Endodermal cell (in vitro differentiated cells): Measurements from ENCODE around the gene PPDPF. TPM values are rescaled to one million over a fixed set of nuclear protein-coding genes. Genes with fewer than 3 reads are reported as not detected.

ENCODE experiments used
- DNase-seq: peaks from one replicate; pipeline ENCODE4 v3.0.0-alpha.2; 2017
- H3K27ac ChIP-seq: 2 replicates; pipeline ENCODE4 v1.5.1; 2013; ENCODE audit warnings: mild to moderate bottlenecking, low read depth, low read length, moderate library complexity
- H3K27me3 ChIP-seq: 2 replicates; pipeline ENCODE4 v1.6.1; 2013; ENCODE audit warnings: mild to moderate bottlenecking, low read length, moderate library complexity; ENCODE audit not compliant: insufficient read depth, control insufficient read depth, poor library complexity, severe bottlenecking
- H3K36me3 ChIP-seq: 2 replicates; pipeline ENCODE4 v1.7.0; 2013; ENCODE audit warnings: mild to moderate bottlenecking, low read length, moderate library complexity; ENCODE audit not compliant: control insufficient read depth, insufficient read depth
- H3K4me1 ChIP-seq: one replicate; pipeline ENCODE4 v1.7.0; 2013; ENCODE audit warnings: low read length; ENCODE audit not compliant: control insufficient read depth, insufficient read depth
- H3K4me3 ChIP-seq: 2 replicates; pipeline ENCODE4 v1.5.1; 2013; ENCODE audit warnings: mild to moderate bottlenecking, low read length, moderate library complexity
- H3K9ac ChIP-seq: 2 replicates; pipeline ENCODE4 v1.6.1; 2013; ENCODE audit warnings: mild to moderate bottlenecking, low read length, moderate library complexity; ENCODE audit not compliant: poor library complexity, severe bottlenecking; ENCODE audit errors: extremely low read depth
- H3K9me3 ChIP-seq: 2 replicates; pipeline ENCODE4 v1.6.1; 2013; ENCODE audit warnings: mild to moderate bottlenecking, low read length, moderate library complexity; ENCODE audit not compliant: control insufficient read depth
- H3K27ac Mint-ChIP-seq: 2 replicates; pipeline ENCODE4 v1.8.0; 2020; ENCODE audit warnings: mixed read lengths
- H3K27me3 Mint-ChIP-seq: 2 replicates; pipeline ENCODE4 v1.8.0; 2021; ENCODE audit warnings: mild to moderate bottlenecking, mixed read lengths; ENCODE audit not compliant: insufficient read depth
- H3K36me3 Mint-ChIP-seq: 2 replicates; pipeline ENCODE4 v1.8.0; 2020; ENCODE audit warnings: low read depth, mixed read lengths
- H3K4me1 Mint-ChIP-seq: 2 replicates; pipeline ENCODE4 v1.8.0; 2020; ENCODE audit warnings: mixed read lengths
- H3K4me3 Mint-ChIP-seq: 2 replicates; pipeline ENCODE4 v1.8.0; 2020; ENCODE audit warnings: mild to moderate bottlenecking, moderate library complexity, mixed read lengths
- H3K9me3 Mint-ChIP-seq: 2 replicates; pipeline ENCODE4 v1.8.0; 2020; ENCODE audit warnings: mild to moderate bottlenecking, mixed read lengths
- CTCF ChIP-seq: fragments of 200-600 bp; sonication (generic); conservative IDR thresholded peaks from 2 replicates; pipeline ENCODE4 v1.5.0; 2021; ENCODE audit warnings: antibody characterized with exemption, mild to moderate bottlenecking
- WGBS, 2 experiments: methylation state at CpG; one replicate each; pipeline versions ENCODE4 v1.1.5 to v1.1.7; 2013; ENCODE audit warnings: missing lambda C conversion rate in 2 of 2, mixed read lengths in 1 of 2; ENCODE audit not compliant: insufficient coverage in 1 of 2, insufficient read length in 1 of 2; 5-methylcytosine and 5-hydroxymethylcytosine counted together
- total RNA-seq, 2 donors: library from RNA; stranded (reverse); fragmentation: NEBNext Ultra II Directional in 1 of 2; extraction: Animal tissue kit (Norgen Biotek cat#: 25700) in 1 of 2; gene quantifications; 2 replicates in 1 of 2; 3 replicates in 1 of 2; pipeline ENCODE4 v1.2.1, GENCODE V29; 2021

Gene PPDPF
- total RNA-seq, 2 donors from 2014 or later: 247 to 296 TPM

GRCh38 chr20:63498960-63499337, 21.6 kb upstream of the PPDPF start, which contains the start of gene EEF1A2:
Gene EEF1A2 (minus strand): TSS chr20:63499083. CDS start chr20:63497763, 1,320 bp downstream.
- Mint-ChIP-seq H3K36me3 (no peaks in the 10 kb centered on the region), H3K4me3 (peak within 1 kb of the TSS; percentile 43), H3K9me3 (no peaks in the 10 kb centered on the region), H3K4me1 (no peaks in the 10 kb centered on the region), H3K27ac (no peak within 1 kb of the TSS), H3K27me3 (peaks cover 47% of the 10 kb centered on the region)
- Histone ChIP-seq H3K9me3 (no peaks in the 10 kb centered on the region), H3K4me3 (no peak within 1 kb of the TSS), H3K27ac (no peak within 1 kb of the TSS), H3K4me1 (no peaks in the 10 kb centered on the region), H3K36me3 (no peaks in the 10 kb centered on the region), H3K9ac (no peak within 1 kb of the TSS), H3K27me3 (peaks cover 36% of the 10 kb centered on the region)
- DNase-seq: peak; percentile 66
- no peak for TF ChIP-seq CTCF
- 0% methylated on average over 8 to 54 of the region's 58 CpGs for WGBS, 2 experiments

DNA sequence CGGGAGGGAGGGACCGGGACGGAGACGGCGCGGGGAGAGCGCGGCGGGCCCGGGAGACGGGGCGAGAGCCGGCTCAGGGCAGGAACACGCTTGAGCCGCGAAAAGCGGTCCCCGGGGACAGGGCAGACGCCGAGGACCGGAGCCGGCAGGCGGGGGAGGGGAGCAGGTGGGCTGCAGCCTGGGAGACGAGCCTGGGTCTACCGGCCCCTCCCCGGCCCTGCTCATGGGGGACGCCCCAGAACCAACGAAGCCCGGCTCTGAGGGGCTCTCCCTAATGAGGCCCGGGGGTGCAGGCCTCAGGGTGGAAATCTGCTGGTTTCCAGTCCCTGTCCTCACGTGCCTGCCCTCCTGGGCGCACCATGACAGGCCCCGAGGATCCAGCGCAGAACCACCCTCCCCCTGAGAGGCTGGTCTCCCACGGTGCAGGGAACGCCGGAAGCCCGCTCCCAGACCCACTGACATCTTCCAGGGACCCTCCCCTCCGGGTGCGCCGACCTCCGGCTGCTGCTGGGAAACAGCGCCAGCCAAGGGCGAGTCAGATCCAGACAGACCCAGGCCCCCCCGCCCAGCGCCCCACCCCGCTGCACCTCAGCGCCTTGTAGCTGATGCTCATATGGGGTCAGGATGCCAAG, 21.1 kb upstream of the PPDPF start:
- Mint-ChIP-seq H3K36me3 (no peaks in the 10 kb centered on the region), H3K4me3 (peak overlapping the region; percentile 38), H3K27me3 (peaks cover 50% of the 10 kb centered on the region), H3K9me3 (no peaks in the 10 kb centered on the region), H3K4me1 (no peaks in the 10 kb centered on the region), H3K27ac (no peak overlapping the region)
- WGBS, 2 experiments: 21 to 23% methylated on average over 20 to 48 of the region's 48 CpGs
- peaks cover under 1% of the 10 kb centered on the region for H3K9me3 ChIP-seq
- H3K9ac ChIP-seq: no peak overlapping the region
- H3K4me1 ChIP-seq: no peaks in the 10 kb centered on the region
- peaks cover 36% of the 10 kb centered on the region for H3K27me3 ChIP-seq
- H3K36me3 ChIP-seq: no peaks in the 10 kb centered on the region
- H3K27ac ChIP-seq: no peak overlapping the region
- TF ChIP-seq CTCF: no peak
- no peak overlapping the region for H3K4me3 ChIP-seq
- DNase-seq: peak; percentile 73

GRCh38 chr20:63500151-63500901, 20.2 kb upstream of the PPDPF start:
- Mint-ChIP-seq H3K4me3 (peak overlapping the region; percentile 38), H3K36me3 (no peaks in the 10 kb centered on the region), H3K27me3 (peaks cover 55% of the 10 kb centered on the region), H3K4me1 (no peaks in the 10 kb centered on the region), H3K27ac (no peak overlapping the region), H3K9me3 (peaks cover 7% of the 10 kb centered on the region)
- TF ChIP-seq CTCF: no peak
- Histone ChIP-seq H3K4me3 (no peak overlapping the region), H3K9ac (no peak overlapping the region), H3K27ac (no peak overlapping the region), H3K4me1 (no peaks in the 10 kb centered on the region), H3K36me3 (no peaks in the 10 kb centered on the region), H3K27me3 (peaks cover 36% of the 10 kb centered on the region), H3K9me3 (peaks cover 7% of the 10 kb centered on the region)
- DNase-seq: peak; percentile 52
- 91 to 96% methylated on average over 15 to 24 of the region's 24 CpGs for WGBS, 2 experiments
